ENCODE results near the gene SH2D2A. TPM values are rescaled to one million over a fixed set of nuclear protein-coding genes. Genes with fewer than 3 reads are reported as not detected.

Gene SH2D2A
- total and polyA plus RNA-seq, 2 of the 4 experiments (the other 2 are of a cell fraction), result not detected

DNA sequence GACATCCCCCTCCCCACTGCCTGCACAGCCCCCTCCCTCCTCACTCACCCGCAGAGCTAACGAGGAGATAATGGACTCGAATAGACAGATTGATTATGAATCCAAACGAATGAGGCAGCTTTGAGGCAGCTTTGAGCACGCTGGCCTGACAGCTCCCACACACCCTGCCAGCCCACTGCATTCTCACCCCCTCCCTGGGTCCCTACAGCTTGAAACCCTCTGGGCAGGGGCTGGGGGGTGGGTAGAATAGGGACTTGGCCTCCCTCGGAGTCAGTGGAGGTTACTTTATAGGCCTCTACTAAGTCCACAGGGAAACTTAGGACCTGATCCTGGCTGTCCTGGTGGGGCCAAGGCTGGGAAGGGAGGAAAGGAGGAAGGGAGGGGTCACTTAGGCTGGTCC, 45.9 kb upstream of the SH2D2A start:
- peaks cover 88% of the 10 kb centered on the region for H3K27me3 ChIP-seq (ENCODE audit: control insufficient read depth, insufficient read depth, low read length)
- H3K27ac ChIP-seq (ENCODE audit: insufficient read depth, low read length), result no peak overlapping the region
- H2BK5ac ChIP-seq (ENCODE audit: low read depth, low read length, poor library complexity, severe bottlenecking), result no peak overlapping the region
- H3K56ac ChIP-seq (ENCODE audit: extremely low read depth, insufficient read depth, low read length), result no peak overlapping the region
- dilution Hi-C loops (cut with HindIII; ENCODE audit: low sequenced_read_pairs, unreplicated experiment), result no loop called here
- no peak overlapping the region for H4K5ac ChIP-seq (ENCODE audit: low read depth, low read length)
- H3K9me3 ChIP-seq (ENCODE audit: control insufficient read depth, insufficient read depth, low read length), result no peaks in the 10 kb centered on the region
- intact Hi-C loops (cut with micrococcal nuclease), result no loop called here
- TF ChIP-seq, protein P1, sequence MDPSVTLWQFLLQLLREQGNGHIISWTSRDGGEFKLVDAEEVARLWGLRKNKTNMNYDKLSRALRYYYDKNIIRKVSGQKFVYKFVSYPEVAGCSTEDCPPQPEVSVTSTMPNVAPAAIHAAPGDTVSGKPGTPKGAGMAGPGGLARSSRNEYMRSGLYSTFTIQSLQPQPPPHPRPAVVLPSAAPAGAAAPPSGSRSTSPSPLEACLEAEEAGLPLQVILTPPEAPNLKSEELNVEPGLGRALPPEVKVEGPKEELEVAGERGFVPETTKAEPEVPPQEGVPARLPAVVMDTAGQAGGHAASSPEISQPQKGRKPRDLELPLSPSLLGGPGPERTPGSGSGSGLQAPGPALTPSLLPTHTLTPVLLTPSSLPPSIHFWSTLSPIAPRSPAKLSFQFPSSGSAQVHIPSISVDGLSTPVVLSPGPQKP (IDR thresholded peaks at IDR 0.05; ENCODE audit: borderline replicate concordance, low read depth, low read length), result no peak
- TF ChIP-seq FOS (IDR thresholded peaks at IDR 0.05; ENCODE audit: low read depth, low read length), result no peak
- TF ChIP-seq RCOR1 (IDR thresholded peaks at IDR 0.05; ENCODE audit: insufficient replicate concordance, low read length), result no peak
- no peak for TF ChIP-seq MAZ (IDR thresholded peaks at IDR 0.05; ENCODE audit: borderline replicate concordance, low read depth, low read length)
- no peak for TF ChIP-seq BHLHE40 (IDR thresholded peaks at IDR 0.05; ENCODE audit: low read depth, low read length)
- TF ChIP-seq, protein P2, sequence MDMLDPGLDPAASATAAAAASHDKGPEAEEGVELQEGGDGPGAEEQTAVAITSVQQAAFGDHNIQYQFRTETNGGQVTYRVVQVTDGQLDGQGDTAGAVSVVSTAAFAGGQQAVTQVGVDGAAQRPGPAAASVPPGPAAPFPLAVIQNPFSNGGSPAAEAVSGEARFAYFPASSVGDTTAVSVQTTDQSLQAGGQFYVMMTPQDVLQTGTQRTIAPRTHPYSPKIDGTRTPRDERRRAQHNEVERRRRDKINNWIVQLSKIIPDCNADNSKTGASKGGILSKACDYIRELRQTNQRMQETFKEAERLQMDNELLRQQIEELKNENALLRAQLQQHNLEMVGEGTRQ (IDR thresholded peaks at IDR 0.05; ENCODE audit: low read depth, low read length), result no peak
- TF ChIP-seq CHD1 (IDR thresholded peaks at IDR 0.05; ENCODE audit: low read depth, low read length), result no peak
- no peak for TF ChIP-seq RFX5 (IDR thresholded peaks at IDR 0.05; ENCODE audit: low read depth, low read length)
- TF ChIP-seq, protein P3, sequence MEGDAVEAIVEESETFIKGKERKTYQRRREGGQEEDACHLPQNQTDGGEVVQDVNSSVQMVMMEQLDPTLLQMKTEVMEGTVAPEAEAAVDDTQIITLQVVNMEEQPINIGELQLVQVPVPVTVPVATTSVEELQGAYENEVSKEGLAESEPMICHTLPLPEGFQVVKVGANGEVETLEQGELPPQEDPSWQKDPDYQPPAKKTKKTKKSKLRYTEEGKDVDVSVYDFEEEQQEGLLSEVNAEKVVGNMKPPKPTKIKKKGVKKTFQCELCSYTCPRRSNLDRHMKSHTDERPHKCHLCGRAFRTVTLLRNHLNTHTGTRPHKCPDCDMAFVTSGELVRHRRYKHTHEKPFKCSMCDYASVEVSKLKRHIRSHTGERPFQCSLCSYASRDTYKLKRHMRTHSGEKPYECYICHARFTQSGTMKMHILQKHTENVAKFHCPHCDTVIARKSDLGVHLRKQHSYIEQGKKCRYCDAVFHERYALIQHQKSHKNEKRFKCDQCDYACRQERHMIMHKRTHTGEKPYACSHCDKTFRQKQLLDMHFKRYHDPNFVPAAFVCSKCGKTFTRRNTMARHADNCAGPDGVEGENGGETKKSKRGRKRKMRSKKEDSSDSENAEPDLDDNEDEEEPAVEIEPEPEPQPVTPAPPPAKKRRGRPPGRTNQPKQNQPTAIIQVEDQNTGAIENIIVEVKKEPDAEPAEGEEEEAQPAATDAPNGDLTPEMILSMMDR (conservative IDR thresholded peaks at IDR 0.05; ENCODE audit: low read depth, low read length), result no peak
- TF ChIP-seq POLR2A (IDR thresholded peaks at IDR 0.05; ENCODE audit: low read depth, low read length), result no peak
- TF ChIP-seq CEBPB (IDR thresholded peaks at IDR 0.05; ENCODE audit: low read depth, low read length), result no peak
- no peak for TF ChIP-seq MAFK (IDR thresholded peaks at IDR 0.05; ENCODE audit: low read depth, low read length)
- no CpG with 5 or more reads among the region's 6 CpGs for WGBS, 2 experiments (ENCODE audit: extremely low coverage in 2 of 2, insufficient read length in 1 of 2)
- no peaks in the 10 kb centered on the region for H3K36me3 ChIP-seq (ENCODE audit: control insufficient read depth, insufficient read depth, low read length)
- H4K91ac ChIP-seq (ENCODE audit: insufficient read depth, low read depth, low read length), result no peak overlapping the region
- no peak overlapping the region for H2BK15ac ChIP-seq (ENCODE audit: low read depth, low read length)
- ChIA-PET CTCF (interaction anchor here (0.6 to 3.6 kb wide), 4 partner anchors 24 to 173 kb away, joined by 4 to 19 read pairs (median 4); no protein-coding TSS in a partner anchor), POLR2A (ENCODE audit: unreplicated experiment) (no interaction called here)
- H2BK120ac ChIP-seq (ENCODE audit: low read depth, low read length), result no peak overlapping the region
- no TSS peak for BruUV-seq (replicated peaks)
- no peak overlapping the region for H2AK5ac ChIP-seq (ENCODE audit: low read depth, low read length)
- H3K18ac ChIP-seq (ENCODE audit: low read depth, low read length), result no peak overlapping the region
- H4K8ac ChIP-seq (ENCODE audit: low read depth in 2 of 2, low read length in 2 of 2), result no peak overlapping the region
- no peaks in the 10 kb centered on the region for H3K79me1 ChIP-seq (ENCODE audit: low read depth in 1 of 2, low read length in 2 of 2)
- H3K23ac ChIP-seq (ENCODE audit: low read depth, low read length), result no peak overlapping the region
- H2AK9ac ChIP-seq (replicated peaks; ENCODE audit: low read depth, low read length, poor library complexity), result no peak overlapping the region
- ATAC-seq (ENCODE audit: low read depth) (no peak), DNase-seq (no peak)
- H3K4me2 ChIP-seq (ENCODE audit: low read depth, low read length), result no peak overlapping the region
- peaks cover 4% of the 10 kb centered on the region; the same call in 1 of the 2 replicates for H3K4me1 ChIP-seq (ENCODE audit: control insufficient read depth, insufficient read depth, low read length)
- in situ Hi-C loops (cut with MboI; ENCODE audit: low sequenced_read_pairs), result no loop called here
- H3K4me3 ChIP-seq (ENCODE audit: insufficient read depth, low read depth, low read length), result no peak overlapping the region
- no peak overlapping the region for H3K9ac ChIP-seq (ENCODE audit: low read depth, low read length)
- no peak overlapping the region for H2BK20ac ChIP-seq (ENCODE audit: low read depth, low read length)
- H3K4ac ChIP-seq (ENCODE audit: low read depth, low read length), result no peak overlapping the region
- H4K20me1 ChIP-seq (ENCODE audit: insufficient read depth, low read length), result 0 out of 2 replicates have a peak, but pooled peaks cover 9% of the 10 kb centered on the region
- H3K9me1 ChIP-seq (ENCODE audit: insufficient read depth, low read length), result no peaks in the 10 kb centered on the region
- no peak overlapping the region for H3K14ac ChIP-seq (replicated peaks; ENCODE audit: low read depth, low read length)
- H2AFZ ChIP-seq (replicated peaks; ENCODE audit: low read length, poor library complexity), result no peak overlapping the region
